GM12892 (cell line): ENCODE data around the gene ANXA10.
"Not testable (repeated sequence)": the region's sequence is repeated elsewhere in the genome, so short reads cannot be mapped to it uniquely, and the experiment has no call there.

ENCODE experiments used
- DNase-seq: peaks from one replicate; pipeline ENCODE4 v3.0.0; 2011; ENCODE audit not compliant: insufficient read length
- FAIRE-seq: peaks from 2 replicates; lab custom pipeline; 2011; peaks lifted over from hg19 to GRCh38; lab: Jason Lieb, UNC
- POLR2A ChIP-seq: IDR thresholded peaks from 2 replicates; pipeline ENCODE4 v1.6.1; 2011; ENCODE audit warnings: low read depth, low read length, control low read depth
- POLR2AphosphoS5 ChIP-seq: IDR thresholded peaks from 2 replicates; pipeline ENCODE4 v1.6.1; 2011; ENCODE audit warnings: low read depth, low read length, control low read depth
- TAF1 ChIP-seq: IDR thresholded peaks from 2 replicates; pipeline ENCODE4 v1.6.1; 2011; ENCODE audit warnings: low read depth, mild to moderate bottlenecking, control low read depth, low read length, borderline replicate concordance

Gene ANXA10

GRCh38 chr4:168082379-168082778 lies 10.0 kb upstream of the ANXA10 start:
- no peak for TF ChIP-seq POLR2AphosphoS5
- TF ChIP-seq TAF1: no peak
- no peak for TF ChIP-seq POLR2A
- DNase-seq: no peak
- FAIRE-seq: no peak

GRCh38 chr4:168095776-168096406 lies 3.6 kb downstream of the ANXA10 start:
- TF ChIP-seq TAF1 (no peak), POLR2AphosphoS5 (no peak), POLR2A (no peak)
- no peak for FAIRE-seq
- no peak for DNase-seq

DNA sequence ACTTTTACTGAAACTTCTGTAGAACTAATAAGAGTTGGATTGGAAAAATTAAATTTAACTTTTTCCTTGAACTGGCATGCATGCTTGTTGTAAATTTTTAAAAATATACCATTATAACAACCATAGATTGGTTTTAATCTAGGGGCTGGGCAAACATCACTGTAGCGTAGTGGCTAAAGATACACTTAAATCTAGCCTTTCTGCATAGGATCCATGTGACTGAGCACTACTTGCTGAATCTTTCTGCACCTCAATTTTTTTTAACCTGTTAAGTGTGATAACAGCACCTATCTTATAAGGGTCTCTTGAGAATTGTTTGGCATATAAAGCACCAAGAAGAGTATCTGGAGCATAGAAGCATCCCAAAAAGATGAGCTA lies 4.1 kb downstream of the ANXA10 start:
- TF ChIP-seq TAF1 (no peak), POLR2A (no peak), POLR2AphosphoS5 (no peak)
- FAIRE-seq: no peak
- no peak for DNase-seq

DNA sequence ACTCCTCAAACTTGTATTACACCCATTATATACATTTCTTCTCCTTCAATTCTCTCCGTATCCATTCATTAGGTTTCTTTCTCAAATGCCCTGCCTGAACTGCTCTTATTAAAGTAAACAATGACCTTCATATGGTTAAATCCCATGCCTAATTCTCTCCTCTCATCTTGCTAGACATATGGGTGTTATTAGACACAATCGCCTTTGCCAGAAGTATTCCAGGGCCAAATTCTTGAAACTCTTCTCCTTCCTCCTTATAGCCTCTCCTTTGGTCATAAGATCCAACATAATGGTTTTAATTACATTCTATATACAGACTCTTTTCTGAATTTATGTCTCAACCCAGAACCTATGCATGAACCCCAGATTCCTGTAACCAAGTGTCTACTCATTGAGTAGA lies 4.8 kb downstream of the ANXA10 start:
- FAIRE-seq (no peak), DNase-seq (no peak)
- TF ChIP-seq POLR2AphosphoS5 (no peak), POLR2A (no peak), TAF1 (no peak)

DNA sequence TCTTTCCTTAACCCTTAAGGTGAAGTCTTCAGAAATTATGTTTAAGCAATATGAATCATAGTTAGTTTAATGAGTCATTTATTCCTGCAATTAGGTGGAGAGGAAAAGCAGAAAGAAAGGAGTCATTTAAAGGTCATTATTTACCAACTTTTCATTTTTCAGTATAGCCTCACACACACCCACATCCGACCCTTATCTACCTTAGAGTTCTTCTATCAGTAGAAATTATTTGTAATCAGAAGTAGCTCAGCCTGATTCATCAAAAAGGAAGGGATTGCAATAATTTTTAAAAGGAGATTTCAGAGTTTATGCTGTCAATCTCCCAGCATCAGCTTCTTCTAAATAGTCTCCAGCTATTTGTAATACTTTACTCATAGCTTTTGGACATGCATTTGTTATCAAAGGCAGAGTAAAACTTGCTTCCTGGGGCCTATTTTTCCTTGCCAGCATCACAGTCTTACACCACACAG lies 5.9 kb downstream of the ANXA10 start:
- DNase-seq (no peak), FAIRE-seq (no peak)
- TF ChIP-seq TAF1 (no peak), POLR2A (no peak), POLR2AphosphoS5 (no peak)

DNA sequence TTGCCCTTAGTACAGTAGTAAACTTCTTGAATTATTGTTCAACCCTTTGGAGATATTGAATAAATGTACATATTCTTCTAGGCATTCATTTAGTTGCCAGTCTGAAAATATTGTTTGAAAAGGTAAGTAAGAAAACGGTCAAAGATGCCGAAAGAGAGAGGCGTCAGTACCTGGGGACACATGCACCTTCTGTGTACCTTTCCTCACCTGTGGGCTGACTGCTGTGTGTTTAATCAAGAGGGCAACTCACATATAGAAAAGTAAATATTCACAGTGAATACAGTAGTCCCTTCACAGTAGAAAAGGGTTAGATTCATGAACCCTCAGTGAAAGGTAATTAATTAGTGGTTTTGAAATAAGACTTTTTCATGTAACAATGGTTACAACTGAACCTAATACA lies 6.9 kb downstream of the ANXA10 start:
- DNase-seq (no peak), FAIRE-seq (no peak)
- TF ChIP-seq TAF1 (no peak), POLR2A (no peak), POLR2AphosphoS5 (no peak)

DNA sequence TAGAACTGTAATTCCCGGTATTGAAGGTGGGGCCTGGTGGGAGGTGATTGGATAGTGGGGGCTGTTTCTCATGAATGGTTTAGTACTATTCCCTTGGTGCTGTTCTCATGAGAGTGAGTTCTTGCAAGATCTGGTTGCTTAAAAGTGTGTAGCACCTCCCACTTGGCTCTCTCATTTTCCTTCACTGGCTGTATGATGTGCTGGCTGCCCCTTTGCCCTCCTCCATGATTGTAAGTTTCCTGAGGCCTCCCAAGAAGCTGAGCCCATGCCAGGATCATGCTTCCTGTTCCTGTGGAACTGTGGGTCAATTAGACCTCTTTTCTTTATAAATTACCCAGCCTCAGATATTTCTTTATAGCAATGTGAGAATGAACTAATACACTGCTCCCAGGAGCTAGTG lies 8.7 kb downstream of the ANXA10 start:
- TF ChIP-seq TAF1 (no peak), POLR2A (no peak), POLR2AphosphoS5 (no peak)
- no peak for FAIRE-seq
- DNase-seq: no peak

DNA sequence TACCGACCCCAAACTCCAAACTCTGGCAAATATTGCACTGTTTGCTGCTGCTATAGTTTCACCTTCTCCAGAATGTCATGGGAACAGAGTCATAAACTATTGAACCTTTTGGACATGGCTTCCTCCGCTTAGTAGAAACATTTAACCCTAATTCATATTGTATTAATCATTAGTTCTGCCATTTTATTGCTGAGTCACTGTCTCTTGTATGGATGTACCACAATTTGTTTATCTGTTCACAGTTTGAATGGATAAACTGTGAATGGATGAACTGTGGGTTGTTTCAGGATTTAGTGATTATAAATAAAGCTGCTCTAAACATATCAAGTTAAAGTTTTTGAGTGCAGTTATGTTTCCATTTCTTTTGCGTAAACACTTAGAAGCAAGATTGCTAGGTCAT lies 10.1 kb downstream of the ANXA10 start:
- DNase-seq (no peak), FAIRE-seq (no peak)
- TF ChIP-seq POLR2A (no peak), TAF1 (no peak), POLR2AphosphoS5 (no peak)

DNA sequence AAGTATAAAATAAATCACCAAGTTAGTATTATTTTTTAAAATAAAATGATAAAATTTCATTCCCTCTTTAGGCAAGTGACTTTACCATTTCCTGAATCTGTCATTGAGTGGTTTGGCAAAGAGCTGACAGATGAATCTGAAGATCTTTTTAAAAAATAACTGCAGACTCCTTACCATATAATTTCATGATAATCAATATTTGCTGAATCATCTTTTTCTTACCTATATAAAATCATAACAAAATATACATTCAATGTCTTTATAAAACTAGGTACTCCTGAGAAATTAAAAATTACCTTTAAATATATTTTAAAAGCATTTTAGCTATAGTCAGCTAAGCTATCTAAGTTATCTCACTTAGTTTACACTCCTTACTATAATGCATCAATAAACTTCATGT lies 17.2 kb downstream of the ANXA10 start:
- TF ChIP-seq POLR2A: no peak
- TF ChIP-seq POLR2AphosphoS5: no peak
- TF ChIP-seq TAF1: no peak
- DNase-seq (no peak), FAIRE-seq (no peak)

- FAIRE-seq, DNase-seq: not testable (repeated sequence)
These were observed 20.7 kb downstream of the ANXA10 start for GRCh38 chr4:168113059-168113458.

- DNase-seq: no peak
- FAIRE-seq: no peak
- TF ChIP-seq POLR2A (no peak), TAF1 (no peak), POLR2AphosphoS5 (no peak)
These were observed 25.8 kb downstream of the ANXA10 start for GRCh38 chr4:168118116-168118655.

DNA sequence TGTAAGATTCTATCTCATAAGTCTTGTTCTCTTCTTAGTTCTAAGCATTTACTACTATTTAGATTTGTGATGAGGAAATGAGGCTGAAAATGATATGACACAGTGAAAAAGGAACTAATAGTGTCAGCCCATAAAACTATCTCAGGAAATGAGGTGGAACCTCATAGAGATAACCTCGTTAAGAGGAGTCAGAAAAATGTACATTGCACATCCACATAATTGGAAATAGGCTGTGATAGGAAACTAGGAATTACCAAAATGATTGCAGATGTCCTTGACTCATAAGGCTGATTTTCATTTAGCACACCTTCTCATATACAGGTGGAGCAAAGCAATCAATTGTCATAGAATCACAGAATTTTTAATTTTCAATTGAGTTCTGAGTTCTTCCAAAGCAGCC lies 26.8 kb downstream of the ANXA10 start:
- no peak for FAIRE-seq
- TF ChIP-seq POLR2A: no peak
- TF ChIP-seq TAF1: no peak
- TF ChIP-seq POLR2AphosphoS5: no peak
- DNase-seq: no peak

GRCh38 chr4:168119890-168120289 lies 27.6 kb downstream of the ANXA10 start:
- DNase-seq (no peak), FAIRE-seq (no peak)
- TF ChIP-seq POLR2AphosphoS5 (no peak), TAF1 (no peak), POLR2A (no peak)
